Non-pigmented ciliary epithelial cell (primary cell): ENCODE results near the gene HLA-DMB.
"Not testable (repeated sequence)": the region's sequence is repeated elsewhere in the genome, so short reads cannot be mapped to it uniquely, and the experiment has no call there.

Source experiments
- DNase-seq: peaks from one replicate; pipeline ENCODE4 v3.0.0-alpha.2; 2010; ENCODE audit warnings: low read depth

Gene HLA-DMB

GRCh38 chr6:32950010-32950409 lies 9.2 kb upstream of the HLA-DMB start:
- DNase-seq = no peak

- DNase-seq = no peak
Measured at GRCh38 chr6:32949113-32949512, 8.3 kb upstream of the HLA-DMB start.

- DNase-seq = no peak
Measured at GRCh38 chr6:32947552-32948465, 7.0 kb upstream of the HLA-DMB start.

GRCh38 chr6:32946893-32947292 lies 6.1 kb upstream of the HLA-DMB start:
- DNase-seq = no peak

- no peak for DNase-seq
Measured at GRCh38 chr6:32945953-32946352, 5.1 kb upstream of the HLA-DMB start.

- no peak for DNase-seq
Measured at GRCh38 chr6:32945108-32945760, 4.4 kb upstream of the HLA-DMB start.

GRCh38 chr6:32943864-32944649 lies 3.2 kb upstream of the HLA-DMB start:
- no peak for DNase-seq

GRCh38 chr6:32942555-32943123 lies 1.8 kb upstream of the HLA-DMB start:
- DNase-seq = not testable (repeated sequence)

- no peak for DNase-seq
Measured at GRCh38 chr6:32941214-32941768, 463 bp upstream of the HLA-DMB start.

- DNase-seq = no peak
Measured at GRCh38 chr6:32938494-32938893, 2.3 kb downstream of the HLA-DMB start.

- no peak for DNase-seq
Measured at GRCh38 chr6:32937230-32937633, 3.6 kb downstream of the HLA-DMB start.

- DNase-seq = no peak
Measured at GRCh38 chr6:32936239-32937152, 4.3 kb downstream of the HLA-DMB start.

GRCh38 chr6:32935551-32936238 lies 5.1 kb downstream of the HLA-DMB start:
- no peak for DNase-seq

- peak; percentile 27 for DNase-seq
Measured at GRCh38 chr6:32933661-32934085, 7.2 kb downstream of the HLA-DMB start.

- no peak for DNase-seq
Measured at GRCh38 chr6:32932132-32932868, 8.5 kb downstream of the HLA-DMB start.

- no peak for DNase-seq
Measured at GRCh38 chr6:32931211-32931610, 9.6 kb downstream of the HLA-DMB start.

- DNase-seq = no peak
Measured at GRCh38 chr6:32922083-32922482, 18.7 kb downstream of the HLA-DMB start.

- DNase-seq = no peak
Measured at GRCh38 chr6:32920715-32921114, 20.1 kb downstream of the HLA-DMB start.

GRCh38 chr6:32912951-32913350 lies 27.9 kb downstream of the HLA-DMB start:
- no peak for DNase-seq
